Parathyroid adenoma (tissue), 2 donors: ENCODE results near the gene FAM227A.

Source experiments
- H2AFZ ChIP-seq: fragments of 300-600 bp; sonication (generic); one replicate; pipeline ENCODE4 v1.7.0; 2017; ENCODE audit warnings: antibody characterized with exemption, mild to moderate bottlenecking
- H3K27ac ChIP-seq: fragments of 300-600 bp; sonication (generic); one replicate; pipeline ENCODE4 v1.7.0; 2017
- H3K27me3 ChIP-seq: fragments of 300-600 bp; sonication (generic); one replicate; pipeline ENCODE4 v1.7.0; 2017; ENCODE audit warnings: low read length; ENCODE audit not compliant: control insufficient read depth, insufficient read depth
- H3K36me3 ChIP-seq: fragments of 300-600 bp; sonication (generic); one replicate; pipeline ENCODE4 v1.7.0; 2017; ENCODE audit warnings: low read length; ENCODE audit not compliant: control insufficient read depth, insufficient read depth
- H3K4me1 ChIP-seq: fragments of 300-600 bp; sonication (generic); one replicate; pipeline ENCODE4 v1.7.0; 2017; ENCODE audit warnings: control low read depth
- H3K4me2 ChIP-seq: fragments of 300-600 bp; sonication (generic); one replicate; pipeline ENCODE4 v1.7.0; 2017; ENCODE audit warnings: low read length
- H3K4me3 ChIP-seq: fragments of 300-600 bp; sonication (generic); one replicate; pipeline ENCODE4 v1.7.0; 2017; ENCODE audit warnings: low read depth, low read length
- H3K79me2 ChIP-seq: fragments of 300-600 bp; sonication (generic); one replicate; pipeline ENCODE4 v1.7.0; 2017; ENCODE audit warnings: control low read depth
- H3K9ac ChIP-seq: fragments of 300-600 bp; sonication (generic); one replicate; pipeline ENCODE4 v1.7.0; 2017; ENCODE audit warnings: mild to moderate bottlenecking
- H3K9me3 ChIP-seq: fragments of 300-600 bp; sonication (generic); one replicate; pipeline ENCODE4 v1.7.0; 2017; ENCODE audit warnings: low read length; ENCODE audit not compliant: control insufficient read depth
- CTCF ChIP-seq: fragments of 300-600 bp; sonication (generic); IDR thresholded peaks from one replicate; pipeline ENCODE4 v1.7.0; 2017; ENCODE audit warnings: antibody characterized with exemption, mild to moderate bottlenecking
- donor health status: primary hyperparathyroidism.

FAM227A gene

GRCh38 chr22:38614332-38615063 is 41.7 kb downstream of the FAM227A start:
- Histone ChIP-seq H3K79me2 (no peaks in the 10 kb centered on the region), H3K36me3 (no peaks in the 10 kb centered on the region), H3K4me3 (no peak overlapping the region), H3K9me3 (no peaks in the 10 kb centered on the region), H3K4me2 (no peak overlapping the region), H3K4me1 (no peaks in the 10 kb centered on the region), H2AFZ (no peak overlapping the region), H3K27ac (no peak overlapping the region), H3K9ac (no peak overlapping the region), H3K27me3 (no peaks in the 10 kb centered on the region)
- no peak for TF ChIP-seq CTCF

DNA sequence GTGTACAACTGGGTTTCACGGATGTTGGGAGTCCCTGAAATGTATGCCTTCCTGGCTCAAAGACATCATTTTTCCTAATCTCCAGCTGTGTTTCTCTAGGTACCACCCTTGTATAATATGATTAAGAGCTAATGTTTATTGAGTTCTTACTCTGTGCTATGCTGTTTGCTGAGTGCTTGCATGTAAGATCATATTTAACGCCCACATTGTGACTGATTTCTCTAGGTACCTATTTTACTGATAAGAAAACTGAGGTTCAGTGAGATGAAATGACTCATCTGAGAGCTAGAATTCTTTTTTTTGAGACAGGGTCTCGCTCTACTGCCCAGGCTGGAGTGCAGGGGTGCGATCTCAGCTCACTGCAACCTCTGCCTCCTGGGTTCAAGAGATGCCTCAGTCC is 42.6 kb downstream of the FAM227A start:
- Histone ChIP-seq H3K4me1 (no peaks in the 10 kb centered on the region), H3K79me2 (no peaks in the 10 kb centered on the region), H2AFZ (no peak overlapping the region), H3K9ac (no peak overlapping the region), H3K27me3 (no peaks in the 10 kb centered on the region), H3K36me3 (no peaks in the 10 kb centered on the region), H3K4me2 (no peak overlapping the region), H3K27ac (no peak overlapping the region), H3K4me3 (no peak overlapping the region), H3K9me3 (no peaks in the 10 kb centered on the region)
- no peak for TF ChIP-seq CTCF

DNA sequence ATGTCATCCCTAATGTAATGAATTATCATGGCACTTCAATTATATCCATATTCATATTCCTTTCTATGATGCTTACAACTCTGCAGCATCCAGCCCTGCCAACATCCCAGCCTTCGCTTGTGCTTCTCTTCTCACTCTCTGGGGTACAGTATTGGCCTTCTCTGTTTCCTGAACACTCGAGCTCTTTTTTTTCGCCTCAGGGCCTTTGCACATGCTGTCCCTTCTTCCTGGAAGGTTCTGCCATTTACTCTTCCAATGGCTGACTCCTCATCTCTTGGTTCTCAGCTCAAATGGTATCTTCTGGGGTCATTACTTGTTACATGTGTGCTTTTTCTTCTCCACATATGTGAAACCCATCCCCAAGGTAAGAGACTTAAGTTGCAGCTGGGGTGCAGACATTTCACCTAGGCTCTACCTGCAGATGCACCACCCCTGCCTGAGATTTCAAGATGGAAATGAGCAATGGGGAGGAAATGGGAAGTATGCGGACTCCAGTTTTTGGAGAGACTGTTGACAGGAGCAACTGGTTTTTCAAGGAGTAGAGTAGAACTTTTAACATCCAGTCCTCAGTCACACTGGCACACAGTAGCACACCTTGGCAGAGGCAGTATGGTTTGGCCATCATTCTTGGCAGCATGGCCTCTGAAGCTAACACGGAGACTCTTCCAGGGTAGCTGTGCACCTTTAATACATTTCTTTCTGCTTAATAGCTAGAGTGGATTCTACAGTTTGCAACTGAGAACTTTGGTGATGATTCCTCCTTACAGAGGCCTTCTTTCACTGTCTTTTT is 43.8 kb downstream of the FAM227A start:
- Histone ChIP-seq H3K4me3 (no peak overlapping the region), H2AFZ (no peak overlapping the region), H3K36me3 (no peaks in the 10 kb centered on the region), H3K4me1 (no peaks in the 10 kb centered on the region), H3K9ac (no peak overlapping the region), H3K79me2 (no peaks in the 10 kb centered on the region), H3K27ac (no peak overlapping the region), H3K27me3 (no peaks in the 10 kb centered on the region), H3K4me2 (no peak overlapping the region), H3K9me3 (no peaks in the 10 kb centered on the region)
- no peak for TF ChIP-seq CTCF

DNA sequence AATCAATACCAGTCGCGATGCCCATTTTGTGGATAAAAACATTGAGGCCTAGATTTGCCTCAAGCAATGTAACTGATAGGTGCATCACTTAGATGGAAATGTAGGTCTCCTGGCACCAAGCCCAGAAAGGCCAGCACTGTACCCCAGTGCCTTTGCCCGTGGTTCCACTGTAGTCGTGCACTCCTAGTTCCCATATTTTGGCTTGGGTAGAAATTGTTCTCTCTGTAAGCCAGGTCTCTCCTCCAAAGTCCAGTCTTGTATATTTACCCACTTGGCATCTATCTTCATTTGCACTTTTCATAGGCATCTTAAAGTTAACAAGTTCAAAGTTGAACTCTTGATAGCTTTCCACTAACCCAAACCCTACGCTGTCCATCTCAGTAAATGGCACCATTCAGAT is 44.6 kb downstream of the FAM227A start:
- no peaks in the 10 kb centered on the region for H3K79me2 ChIP-seq
- no peak overlapping the region for H3K4me2 ChIP-seq
- H3K9ac ChIP-seq, result no peak overlapping the region
- H3K9me3 ChIP-seq, result no peaks in the 10 kb centered on the region
- H2AFZ ChIP-seq, result no peak overlapping the region
- no peak overlapping the region for H3K4me3 ChIP-seq
- TF ChIP-seq CTCF, result no peak
- H3K27me3 ChIP-seq, result no peaks in the 10 kb centered on the region
- no peaks in the 10 kb centered on the region for H3K4me1 ChIP-seq
- H3K27ac ChIP-seq, result no peak overlapping the region
- no peaks in the 10 kb centered on the region for H3K36me3 ChIP-seq
